ENCODE data around the gene PER2. TPM values are rescaled to one million over a fixed set of nuclear protein-coding genes. Genes with fewer than 3 reads are reported as not detected.

The PER2 gene
- total and polyA plus RNA-seq, 2 donors (not counting 3 experiments of a cell fraction or from before 2014, with no cell fraction given) = 0.86 to 3.8 TPM

DNA sequence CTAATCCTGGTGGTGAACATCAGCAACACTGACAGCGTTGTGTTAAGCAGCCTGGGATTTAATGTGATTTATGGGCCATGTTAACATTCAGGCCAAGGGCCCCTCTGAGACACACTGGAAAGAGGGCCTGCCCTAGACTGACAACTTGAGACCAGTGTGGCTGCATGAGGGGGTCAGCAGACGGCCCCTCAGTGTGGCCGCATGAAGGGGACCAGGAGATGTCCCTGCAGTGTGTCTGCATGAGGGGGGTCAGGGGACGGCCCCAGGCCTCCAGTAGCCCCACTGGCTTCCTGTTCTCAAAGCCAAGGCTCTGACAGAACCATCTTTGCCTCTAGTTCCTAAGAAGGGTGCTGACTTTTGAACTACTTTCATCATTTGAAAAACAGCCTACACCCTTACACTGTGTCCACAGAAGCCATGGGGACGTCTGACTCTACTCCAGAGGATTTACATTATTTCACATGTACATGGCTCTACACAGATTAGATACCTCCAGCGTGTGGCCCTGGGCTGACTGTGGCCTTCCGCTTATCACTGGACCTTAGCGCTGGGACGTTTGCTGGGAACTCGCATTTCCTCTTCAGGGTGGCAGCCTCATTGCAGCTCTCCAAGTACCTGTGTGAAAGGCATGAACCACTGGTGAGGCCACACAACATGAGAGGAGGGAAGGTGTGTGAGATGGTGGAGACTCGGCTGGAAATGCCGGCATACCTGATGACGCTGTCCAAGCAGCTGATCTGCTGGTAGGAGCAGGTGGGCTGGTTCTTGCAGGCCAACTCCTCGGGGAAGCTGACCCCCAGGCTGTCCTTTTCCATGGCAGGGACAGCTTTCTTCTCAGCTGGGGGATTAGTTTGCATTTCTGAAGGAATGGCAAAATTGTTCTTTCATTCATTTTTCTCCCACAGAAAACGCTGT lies 30.4 kb downstream of the PER2 start:
- Histone ChIP-seq H3K9me3 (replicated peaks; ENCODE audit: control insufficient read depth, insufficient read depth, low read length) (no peaks in the 10 kb centered on the region), H3K9ac (replicated peaks; ENCODE audit: extremely low read depth, insufficient read depth, low read length) (no peak overlapping the region), H3K27me3 (ENCODE audit: control insufficient read depth in 2 of 2, insufficient read depth in 2 of 2, low read length in 2 of 2) (no peaks in the 10 kb centered on the region), H3K4me2 (ENCODE audit: insufficient read depth, low read length) (no peak overlapping the region), H3K79me2 (ENCODE audit: control insufficient read depth, insufficient read depth, low read length) (no peaks in the 10 kb centered on the region), H2AFZ (ENCODE audit: low read depth, low read length) (no peak overlapping the region), H3K36me3 (ENCODE audit: control insufficient read depth in 2 of 2, extremely low read depth in 1 of 2, insufficient read depth in 2 of 2, low read length in 2 of 2) (peaks cover 0 to 3% of the 10 kb centered on the region in 2 experiments), H4K20me1 (replicated peaks; ENCODE audit: control insufficient read depth, extremely low read depth, insufficient read depth, low read length) (no peaks in the 10 kb centered on the region), H3K4me1 (ENCODE audit: control insufficient read depth, extremely low read depth, insufficient read depth, low read length) (peaks cover 2% of the 10 kb centered on the region), H3K27ac (ENCODE audit: insufficient read depth, low read depth, low read length) (no peak overlapping the region), H3K4me3 (replicated peaks in 1 of 3; ENCODE audit: insufficient read depth in 1 of 3, low read depth in 1 of 3, low read length in 3 of 3) (no peak overlapping the region), H3K9me1 (replicated peaks; ENCODE audit: control insufficient read depth, extremely low read depth, insufficient read depth, low read length) (no peaks in the 10 kb centered on the region)
- intact Hi-C loops (cut with micrococcal nuclease) = loop anchor here (10.0 kb wide), 1 partner anchor 167 kb away; the partner anchor contains the start of gene ASB1
- ChIA-PET CTCF (no interaction called here), POLR2A (no interaction called here)
- FAIRE-seq = no peak
- no peak for DNase-seq (ENCODE audit: low read depth, low spot score)
- dilution Hi-C loops (cut with MboI; ENCODE audit: extremely low pct_ligation_motif_present, low sequenced_read_pairs) = no loop called here
- TF ChIP-seq FOS (IDR thresholded peaks at IDR 0.05; ENCODE audit: borderline replicate concordance, insufficient read depth, low read length) (no peak), POLR2AphosphoS5 (IDR thresholded peaks at IDR 0.05; ENCODE audit: insufficient read depth, low read depth, low read length) (no peak), GATA2 (IDR thresholded peaks at IDR 0.05; ENCODE audit: insufficient read depth, insufficient read length, low read depth, low read length) (no peak), MYC (IDR thresholded peaks at IDR 0.05; ENCODE audit: low read depth, low read length) (no peak), POLR2A (IDR thresholded peaks at IDR 0.05; ENCODE audit: low read depth, low read length) (no peak), JUN (IDR thresholded peaks at IDR 0.05; ENCODE audit: borderline replicate concordance, insufficient read depth, insufficient read length, low read depth) (no peak)
- TF ChIP-seq, protein P1, sequence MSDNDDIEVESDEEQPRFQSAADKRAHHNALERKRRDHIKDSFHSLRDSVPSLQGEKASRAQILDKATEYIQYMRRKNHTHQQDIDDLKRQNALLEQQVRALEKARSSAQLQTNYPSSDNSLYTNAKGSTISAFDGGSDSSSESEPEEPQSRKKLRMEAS (IDR thresholded peaks at IDR 0.05; ENCODE audit: insufficient read depth, insufficient read length) = no peak
- no TSS peak for BruUV-seq (replicated peaks)
